ENCODE data around the gene AAK1.

DNA sequence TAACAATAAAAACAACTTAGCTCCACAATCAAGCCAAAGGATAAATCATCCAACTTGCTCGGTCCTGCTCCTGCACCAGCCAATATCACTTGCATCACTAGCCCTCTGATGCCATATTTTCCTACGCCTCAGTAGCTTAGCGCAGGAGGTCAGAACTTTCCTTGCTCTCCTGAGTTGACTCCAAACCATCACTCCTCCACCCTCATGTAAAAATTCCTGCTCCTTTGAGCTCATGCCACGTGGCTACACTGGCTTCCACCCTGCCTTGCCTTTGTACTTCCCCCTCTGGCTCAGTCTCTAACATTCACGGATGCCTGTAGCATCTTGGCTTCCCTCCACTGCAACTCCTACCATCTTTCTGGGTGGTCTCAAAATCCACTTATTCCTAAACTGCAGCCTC lies 25.2 kb downstream of the AAK1 start:
- TF ChIP-seq JUND (IDR thresholded peaks at IDR 0.05; ENCODE audit: low read depth, low read length), result no peak
- TF ChIP-seq SP1 (IDR thresholded peaks at IDR 0.05; ENCODE audit: low read depth, low read length), result no peak
- TF ChIP-seq SUZ12 (IDR thresholded peaks at IDR 0.05; ENCODE audit: unreplicated experiment), result no peak
- TF ChIP-seq, protein P1, sequence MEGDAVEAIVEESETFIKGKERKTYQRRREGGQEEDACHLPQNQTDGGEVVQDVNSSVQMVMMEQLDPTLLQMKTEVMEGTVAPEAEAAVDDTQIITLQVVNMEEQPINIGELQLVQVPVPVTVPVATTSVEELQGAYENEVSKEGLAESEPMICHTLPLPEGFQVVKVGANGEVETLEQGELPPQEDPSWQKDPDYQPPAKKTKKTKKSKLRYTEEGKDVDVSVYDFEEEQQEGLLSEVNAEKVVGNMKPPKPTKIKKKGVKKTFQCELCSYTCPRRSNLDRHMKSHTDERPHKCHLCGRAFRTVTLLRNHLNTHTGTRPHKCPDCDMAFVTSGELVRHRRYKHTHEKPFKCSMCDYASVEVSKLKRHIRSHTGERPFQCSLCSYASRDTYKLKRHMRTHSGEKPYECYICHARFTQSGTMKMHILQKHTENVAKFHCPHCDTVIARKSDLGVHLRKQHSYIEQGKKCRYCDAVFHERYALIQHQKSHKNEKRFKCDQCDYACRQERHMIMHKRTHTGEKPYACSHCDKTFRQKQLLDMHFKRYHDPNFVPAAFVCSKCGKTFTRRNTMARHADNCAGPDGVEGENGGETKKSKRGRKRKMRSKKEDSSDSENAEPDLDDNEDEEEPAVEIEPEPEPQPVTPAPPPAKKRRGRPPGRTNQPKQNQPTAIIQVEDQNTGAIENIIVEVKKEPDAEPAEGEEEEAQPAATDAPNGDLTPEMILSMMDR (IDR thresholded peaks at IDR 0.05 in 2 of 3, conservative IDR thresholded peaks at IDR 0.05 in 1 of 3; ENCODE audit: control insufficient read depth in 2 of 3, extremely low read depth in 1 of 3, insufficient read depth in 1 of 3, low read depth in 3 of 3, low read length in 3 of 3), result no peak
- TF ChIP-seq, protein P2, sequence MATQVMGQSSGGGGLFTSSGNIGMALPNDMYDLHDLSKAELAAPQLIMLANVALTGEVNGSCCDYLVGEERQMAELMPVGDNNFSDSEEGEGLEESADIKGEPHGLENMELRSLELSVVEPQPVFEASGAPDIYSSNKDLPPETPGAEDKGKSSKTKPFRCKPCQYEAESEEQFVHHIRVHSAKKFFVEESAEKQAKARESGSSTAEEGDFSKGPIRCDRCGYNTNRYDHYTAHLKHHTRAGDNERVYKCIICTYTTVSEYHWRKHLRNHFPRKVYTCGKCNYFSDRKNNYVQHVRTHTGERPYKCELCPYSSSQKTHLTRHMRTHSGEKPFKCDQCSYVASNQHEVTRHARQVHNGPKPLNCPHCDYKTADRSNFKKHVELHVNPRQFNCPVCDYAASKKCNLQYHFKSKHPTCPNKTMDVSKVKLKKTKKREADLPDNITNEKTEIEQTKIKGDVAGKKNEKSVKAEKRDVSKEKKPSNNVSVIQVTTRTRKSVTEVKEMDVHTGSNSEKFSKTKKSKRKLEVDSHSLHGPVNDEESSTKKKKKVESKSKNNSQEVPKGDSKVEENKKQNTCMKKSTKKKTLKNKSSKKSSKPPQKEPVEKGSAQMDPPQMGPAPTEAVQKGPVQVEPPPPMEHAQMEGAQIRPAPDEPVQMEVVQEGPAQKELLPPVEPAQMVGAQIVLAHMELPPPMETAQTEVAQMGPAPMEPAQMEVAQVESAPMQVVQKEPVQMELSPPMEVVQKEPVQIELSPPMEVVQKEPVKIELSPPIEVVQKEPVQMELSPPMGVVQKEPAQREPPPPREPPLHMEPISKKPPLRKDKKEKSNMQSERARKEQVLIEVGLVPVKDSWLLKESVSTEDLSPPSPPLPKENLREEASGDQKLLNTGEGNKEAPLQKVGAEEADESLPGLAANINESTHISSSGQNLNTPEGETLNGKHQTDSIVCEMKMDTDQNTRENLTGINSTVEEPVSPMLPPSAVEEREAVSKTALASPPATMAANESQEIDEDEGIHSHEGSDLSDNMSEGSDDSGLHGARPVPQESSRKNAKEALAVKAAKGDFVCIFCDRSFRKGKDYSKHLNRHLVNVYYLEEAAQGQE (IDR thresholded peaks at IDR 0.05; ENCODE audit: low read depth, low read length), result no peak
- TF ChIP-seq, protein P3, sequence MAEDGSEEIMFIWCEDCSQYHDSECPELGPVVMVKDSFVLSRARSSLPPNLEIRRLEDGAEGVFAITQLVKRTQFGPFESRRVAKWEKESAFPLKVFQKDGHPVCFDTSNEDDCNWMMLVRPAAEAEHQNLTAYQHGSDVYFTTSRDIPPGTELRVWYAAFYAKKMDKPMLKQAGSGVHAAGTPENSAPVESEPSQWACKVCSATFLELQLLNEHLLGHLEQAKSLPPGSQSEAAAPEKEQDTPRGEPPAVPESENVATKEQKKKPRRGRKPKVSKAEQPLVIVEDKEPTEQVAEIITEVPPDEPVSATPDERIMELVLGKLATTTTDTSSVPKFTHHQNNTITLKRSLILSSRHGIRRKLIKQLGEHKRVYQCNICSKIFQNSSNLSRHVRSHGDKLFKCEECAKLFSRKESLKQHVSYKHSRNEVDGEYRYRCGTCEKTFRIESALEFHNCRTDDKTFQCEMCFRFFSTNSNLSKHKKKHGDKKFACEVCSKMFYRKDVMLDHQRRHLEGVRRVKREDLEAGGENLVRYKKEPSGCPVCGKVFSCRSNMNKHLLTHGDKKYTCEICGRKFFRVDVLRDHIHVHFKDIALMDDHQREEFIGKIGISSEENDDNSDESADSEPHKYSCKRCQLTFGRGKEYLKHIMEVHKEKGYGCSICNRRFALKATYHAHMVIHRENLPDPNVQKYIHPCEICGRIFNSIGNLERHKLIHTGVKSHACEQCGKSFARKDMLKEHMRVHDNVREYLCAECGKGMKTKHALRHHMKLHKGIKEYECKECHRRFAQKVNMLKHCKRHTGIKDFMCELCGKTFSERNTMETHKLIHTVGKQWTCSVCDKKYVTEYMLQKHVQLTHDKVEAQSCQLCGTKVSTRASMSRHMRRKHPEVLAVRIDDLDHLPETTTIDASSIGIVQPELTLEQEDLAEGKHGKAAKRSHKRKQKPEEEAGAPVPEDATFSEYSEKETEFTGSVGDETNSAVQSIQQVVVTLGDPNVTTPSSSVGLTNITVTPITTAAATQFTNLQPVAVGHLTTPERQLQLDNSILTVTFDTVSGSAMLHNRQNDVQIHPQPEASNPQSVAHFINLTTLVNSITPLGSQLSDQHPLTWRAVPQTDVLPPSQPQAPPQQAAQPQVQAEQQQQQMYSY (CRISPR knock-in tag; IDR thresholded peaks at IDR 0.05), result no peak

Measured in GM12878 (cell line).